ENCODE results near the gene COMMD9.

DNA sequence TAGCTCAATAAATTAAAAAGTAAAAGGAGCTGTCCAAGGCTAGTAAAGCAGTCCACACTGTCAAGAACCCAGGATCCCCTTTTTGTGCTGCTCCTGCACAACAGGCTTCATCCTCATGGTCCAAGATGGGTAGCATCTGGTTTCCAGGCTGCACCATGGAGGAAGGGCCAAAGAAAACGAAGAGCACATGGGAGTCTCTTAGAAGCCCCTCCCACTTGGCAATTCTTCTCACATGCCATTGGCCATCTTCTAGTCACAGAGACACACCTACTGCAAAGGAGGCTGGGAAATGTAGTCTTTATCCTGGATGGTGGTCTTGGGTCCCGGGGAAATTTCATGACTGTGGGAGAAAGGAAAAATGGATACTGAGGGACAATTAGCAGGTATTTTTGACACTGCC is 44.7 kb upstream of the COMMD9 start:
- TF ChIP-seq CTCF (IDR thresholded peaks at IDR 0.05): no peak
- TF ChIP-seq EP300 (IDR thresholded peaks at IDR 0.05): no peak
- TF ChIP-seq POLR2A (IDR thresholded peaks at IDR 0.05): no peak
